HG02610 (cell line): Measurements from ENCODE around the gene CNKSR1.
A peak's percentile ranks its signal among the peaks of the same experiment; 100 is the strongest.

Source experiments
- ATAC-seq: cut with Tn5 transposase; IDR thresholded peaks from one replicate; pipeline ENCODE4 v1.9.1; 2021; ENCODE audit warnings: mild to moderate bottlenecking, moderate library complexity; ENCODE audit not compliant: unreplicated experiment

CNKSR1 gene

DNA sequence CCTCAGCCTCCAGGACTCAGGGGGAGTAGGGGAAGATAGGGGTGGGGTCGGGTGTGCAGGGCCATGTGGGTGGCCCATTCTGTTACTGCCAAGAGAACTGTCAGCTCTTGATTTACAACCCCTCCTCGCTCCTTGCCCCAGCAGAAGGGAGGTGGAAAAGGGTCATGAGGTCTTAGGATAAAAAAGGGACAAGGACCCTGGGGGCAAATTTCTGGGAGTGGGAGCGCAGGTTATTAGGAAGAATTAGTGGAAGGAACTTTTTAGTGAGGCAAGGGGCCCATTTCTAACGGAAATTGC lies 17.6 kb upstream of the CNKSR1 start:
- ATAC-seq, result no peak

DNA sequence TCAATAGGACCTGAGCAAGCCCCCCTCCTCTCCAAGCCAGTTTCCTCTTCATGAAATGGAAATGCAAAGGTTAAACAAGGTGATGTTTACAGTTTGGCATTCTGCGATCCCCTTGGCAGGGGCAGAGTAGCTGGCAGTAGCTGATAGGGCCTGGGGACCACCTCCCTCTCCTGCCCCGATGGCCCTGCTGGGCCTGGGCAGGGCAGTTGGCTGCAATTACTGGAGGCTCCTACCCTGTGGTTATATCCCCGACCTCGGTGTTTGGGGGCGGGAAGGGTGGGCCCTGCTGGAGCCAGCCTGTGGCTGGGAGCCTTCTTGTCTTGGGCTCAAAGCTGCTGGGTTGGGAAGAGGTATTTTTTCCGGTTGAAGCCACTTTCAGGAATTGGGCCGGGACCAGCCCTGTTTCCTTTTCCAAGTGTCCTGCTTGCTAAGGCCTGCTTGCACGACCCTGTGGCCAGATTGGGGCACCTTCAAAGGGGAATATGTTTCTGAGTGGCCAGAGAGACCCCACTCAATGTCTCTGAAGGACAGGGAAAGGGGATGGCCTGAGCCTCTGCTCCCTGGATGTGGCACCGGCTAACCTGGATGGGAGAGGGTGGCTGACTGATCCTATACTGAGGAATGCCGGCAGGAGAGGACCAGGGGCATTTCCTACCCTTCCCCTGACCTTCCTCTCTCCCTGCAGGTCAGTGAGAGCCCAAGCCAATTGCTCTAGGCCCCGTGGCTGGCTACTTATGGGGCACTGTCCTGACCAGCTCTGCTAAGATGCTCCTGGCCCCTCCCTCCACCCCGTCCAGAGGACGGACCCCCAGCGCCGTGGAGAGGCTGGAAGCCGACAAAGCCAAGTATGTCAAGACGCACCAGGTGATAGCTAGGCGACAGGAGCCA lies 16.5 kb upstream of the CNKSR1 start:
- no peak for ATAC-seq

DNA sequence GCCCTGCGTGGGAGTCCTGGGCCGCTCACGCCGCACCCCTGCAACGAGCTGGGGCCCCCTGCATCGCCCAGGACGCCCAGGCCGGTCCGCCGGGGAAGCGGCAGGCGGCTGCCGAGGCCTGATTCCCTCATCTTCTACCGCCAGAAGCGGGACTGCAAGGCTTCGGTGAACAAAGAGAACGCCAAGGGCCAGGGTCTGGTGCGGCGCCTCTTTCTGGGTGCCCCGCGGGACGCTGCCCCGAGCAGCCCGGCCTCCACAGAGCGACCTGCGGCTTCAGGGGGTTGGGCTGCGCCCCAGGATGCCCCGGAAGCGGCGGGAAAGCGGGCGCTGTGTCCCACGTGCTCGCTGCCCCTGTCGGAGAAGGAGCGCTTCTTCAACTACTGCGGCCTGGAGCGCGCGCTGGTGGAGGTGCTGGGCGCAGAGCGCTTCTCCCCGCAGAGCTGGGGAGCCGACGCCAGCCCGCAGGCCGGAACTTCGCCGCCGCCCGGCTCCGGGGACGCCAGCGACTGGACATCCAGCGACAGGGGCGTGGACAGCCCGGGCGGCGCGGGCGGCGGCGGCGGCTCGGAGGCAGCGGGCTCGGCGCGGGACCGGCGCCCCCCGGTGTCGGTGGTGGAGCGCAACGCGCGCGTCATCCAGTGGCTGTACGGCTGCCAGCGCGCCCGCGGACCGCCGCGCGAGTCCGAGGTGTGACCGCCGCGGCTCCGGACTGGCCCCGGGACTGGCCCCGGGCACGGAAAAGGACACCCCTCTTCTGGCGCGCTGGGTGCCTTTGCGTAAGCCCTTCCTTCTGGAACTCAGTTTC lies 15.7 kb upstream of the CNKSR1 start:
- no peak for ATAC-seq

DNA sequence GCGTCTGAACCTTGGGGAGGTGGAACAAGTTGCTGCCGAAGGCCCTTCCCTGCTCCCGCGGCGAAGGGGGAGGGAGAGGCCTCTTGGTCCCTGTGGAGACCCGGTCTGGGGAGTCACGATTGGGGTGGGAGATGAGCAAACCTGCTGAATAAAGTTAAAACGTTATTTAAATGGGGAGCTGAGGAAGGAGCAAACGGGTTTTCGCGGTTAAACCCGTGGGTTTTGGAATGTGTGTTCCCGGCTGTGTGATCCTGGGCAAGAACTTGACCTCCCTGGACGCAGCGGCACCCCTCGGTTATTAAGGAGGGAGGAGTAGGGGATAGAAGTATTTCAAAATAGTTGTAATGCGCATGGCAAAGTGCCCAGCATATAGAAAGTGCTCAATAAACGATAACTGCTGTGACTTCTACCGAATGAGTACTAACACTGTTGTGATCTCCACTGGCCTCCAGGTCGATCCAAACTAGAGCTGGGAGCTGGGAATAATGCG lies 15.0 kb upstream of the CNKSR1 start:
- ATAC-seq, result no peak

DNA sequence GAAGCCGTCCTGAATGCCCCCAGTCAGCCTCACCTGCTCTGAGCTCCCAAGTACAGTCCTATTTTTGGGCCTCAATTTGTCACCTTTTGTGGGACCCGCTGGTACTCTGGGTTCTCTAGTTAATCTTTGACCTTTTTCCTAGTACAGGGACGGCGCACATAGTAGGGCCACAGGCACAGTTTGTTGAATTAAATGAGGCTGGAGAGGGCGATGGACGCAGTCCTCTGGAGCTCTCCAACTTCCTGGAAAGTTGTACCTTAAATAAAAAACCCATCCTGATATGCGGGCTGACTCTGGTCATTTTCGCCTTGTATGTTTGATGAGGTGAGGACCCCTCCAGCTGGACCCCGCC lies 13.6 kb upstream of the CNKSR1 start:
- ATAC-seq, result no peak

DNA sequence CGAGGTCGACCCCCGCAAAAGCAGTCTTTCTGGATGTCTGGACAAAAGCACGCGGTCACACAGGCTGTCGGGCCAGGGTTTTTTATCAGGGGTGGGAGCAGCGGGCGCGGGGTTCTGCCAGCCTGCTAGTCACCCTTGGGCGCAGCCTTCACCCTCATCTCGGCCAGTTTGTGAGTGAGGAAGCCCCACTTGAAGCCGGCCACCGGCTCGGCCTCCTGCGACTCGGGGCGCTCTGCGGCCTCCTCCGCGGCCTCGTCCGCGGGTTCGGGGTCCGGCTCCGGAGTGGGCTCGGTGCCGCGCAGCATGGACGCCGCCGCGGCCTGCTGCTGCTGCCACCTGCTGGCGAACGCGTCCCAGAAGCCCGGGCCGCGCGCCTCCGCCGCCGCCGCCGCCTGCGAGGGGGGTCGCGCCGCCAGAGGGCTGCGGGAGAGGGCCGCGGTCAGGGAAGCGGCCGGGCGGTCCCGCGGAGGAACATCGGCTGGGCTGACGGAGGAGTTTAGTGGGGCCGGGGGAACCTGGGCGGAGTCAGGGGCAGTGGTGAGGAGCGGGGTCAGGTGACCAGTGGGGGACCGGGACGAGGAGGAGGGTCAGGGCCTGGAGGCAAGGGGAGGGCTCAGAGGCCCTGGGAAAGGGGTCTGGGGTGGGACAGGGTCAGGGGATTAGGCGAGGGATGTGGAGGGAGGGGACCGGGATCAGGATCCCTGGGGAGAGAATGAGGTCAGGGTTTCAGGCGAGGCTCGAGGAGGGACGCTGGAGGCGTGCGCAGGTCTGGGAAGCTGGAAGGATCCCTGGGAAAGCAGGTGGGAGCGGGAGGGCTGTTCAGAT lies 13.0 kb upstream of the CNKSR1 start:
- ATAC-seq, result no peak

DNA sequence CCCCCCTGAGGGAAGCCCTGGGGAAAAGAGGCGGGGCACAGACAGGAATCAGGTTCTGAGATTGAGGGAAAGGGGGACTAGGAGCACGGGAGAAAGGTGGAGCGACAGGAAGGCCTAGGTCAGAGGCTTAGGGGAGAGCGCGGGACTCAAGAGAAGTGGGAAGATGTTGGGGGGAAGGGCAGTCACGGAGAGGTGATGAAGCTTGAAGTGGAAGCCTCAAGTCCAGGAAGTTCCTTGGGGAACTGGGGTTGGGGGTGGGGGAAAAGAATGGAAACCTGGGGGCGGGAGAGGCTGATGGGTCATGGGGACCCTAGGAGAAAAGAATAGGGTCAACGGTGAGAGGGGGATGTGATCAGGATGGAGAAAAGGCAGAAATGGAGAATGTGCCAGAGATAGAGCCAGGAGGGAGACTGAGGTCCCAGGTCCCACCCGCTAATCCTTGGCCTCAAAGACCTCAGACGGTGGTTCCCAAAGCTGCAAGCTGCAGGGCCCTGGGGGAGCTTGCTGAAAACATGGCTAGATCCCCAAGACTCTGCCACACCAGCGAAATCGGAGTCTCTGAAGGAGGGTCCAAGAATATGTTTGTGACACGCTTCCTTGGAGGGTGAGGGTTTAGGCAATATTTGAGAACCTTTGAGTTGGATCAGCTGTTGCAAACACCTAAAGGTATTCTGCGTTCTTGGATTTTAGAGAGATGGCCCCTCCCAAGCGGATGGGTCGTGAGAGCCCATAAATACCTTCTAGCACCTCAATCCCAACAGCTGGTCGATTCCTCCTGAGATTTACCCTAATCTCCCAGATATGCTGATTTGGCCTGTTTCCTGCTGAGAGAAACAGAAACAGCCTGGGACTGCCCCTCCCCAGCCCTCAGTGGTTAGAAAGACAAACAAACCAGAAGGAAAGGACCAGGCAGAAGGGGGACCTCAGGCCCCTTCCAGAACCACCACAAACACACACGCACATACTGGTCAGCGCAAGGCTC lies 12.1 kb upstream of the CNKSR1 start:
- ATAC-seq, result no peak

DNA sequence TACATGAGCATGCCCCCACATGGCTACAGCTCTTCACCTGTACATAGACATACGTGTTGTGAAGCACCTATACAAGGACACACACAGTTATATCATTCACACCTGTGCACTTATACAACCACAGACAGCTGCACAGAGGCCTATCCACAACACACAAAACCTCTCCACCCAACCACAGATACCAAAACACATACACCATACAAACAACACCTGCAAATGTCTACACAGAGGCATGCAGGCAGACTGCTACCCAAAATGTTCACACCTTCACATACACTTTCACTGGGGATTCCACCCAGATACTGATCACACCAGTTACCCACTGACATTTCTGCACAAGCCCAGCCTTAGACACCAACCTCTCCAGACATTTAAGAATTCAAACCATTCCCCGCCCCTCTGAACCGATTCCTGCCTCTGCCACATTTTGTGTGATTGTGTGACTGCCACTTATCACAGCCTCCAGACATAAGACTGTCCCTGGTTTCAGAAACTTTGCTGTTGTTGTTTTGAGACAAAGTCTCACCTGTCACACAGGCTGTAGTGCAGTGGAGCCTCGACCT lies 10.5 kb upstream of the CNKSR1 start:
- no peak for ATAC-seq

DNA sequence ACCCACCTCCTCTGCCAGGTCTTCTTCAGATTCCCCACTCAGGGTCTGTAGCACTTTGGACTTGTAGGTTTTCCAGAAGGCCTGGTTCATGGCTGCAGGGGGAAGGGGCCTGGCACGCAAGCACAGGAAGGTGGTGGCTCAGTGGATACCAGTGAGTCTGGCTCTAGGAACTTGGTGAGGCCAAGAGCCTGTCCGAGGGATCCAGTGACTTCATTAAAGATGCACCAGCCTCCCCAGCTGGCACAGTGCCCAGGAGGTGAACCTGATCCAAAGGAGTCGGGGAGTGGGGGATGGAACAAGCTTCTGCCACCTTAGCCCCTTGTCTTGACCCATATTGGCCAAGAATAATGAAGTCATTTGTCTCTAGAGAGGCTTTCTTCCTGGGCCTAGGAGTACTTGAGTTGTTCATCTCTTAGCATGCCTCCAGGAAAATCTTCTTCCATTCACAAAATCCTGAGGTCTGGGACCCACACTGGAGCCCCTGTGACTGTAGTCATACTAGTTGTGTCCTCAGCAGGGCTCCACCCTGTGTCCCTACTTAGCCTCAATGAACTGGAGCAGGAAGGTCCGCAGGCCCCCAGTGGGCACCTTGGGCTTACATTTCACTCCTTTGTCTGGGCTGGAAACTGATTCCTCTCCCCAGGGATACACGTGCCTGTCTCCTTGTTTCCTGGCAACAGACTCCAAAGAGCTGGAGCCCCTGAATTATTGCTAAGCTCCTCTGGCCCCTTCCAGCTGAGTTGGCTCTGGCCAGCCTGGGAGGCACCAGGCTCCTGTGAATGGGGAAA lies 8.7 kb upstream of the CNKSR1 start, which contains the start of gene C1orf232:
C1orf232 (minus strand) TSS at position 554 of the 788 bp plus-strand sequence; CDS start at position 90, 464 bp downstream.
- no peak for ATAC-seq

DNA sequence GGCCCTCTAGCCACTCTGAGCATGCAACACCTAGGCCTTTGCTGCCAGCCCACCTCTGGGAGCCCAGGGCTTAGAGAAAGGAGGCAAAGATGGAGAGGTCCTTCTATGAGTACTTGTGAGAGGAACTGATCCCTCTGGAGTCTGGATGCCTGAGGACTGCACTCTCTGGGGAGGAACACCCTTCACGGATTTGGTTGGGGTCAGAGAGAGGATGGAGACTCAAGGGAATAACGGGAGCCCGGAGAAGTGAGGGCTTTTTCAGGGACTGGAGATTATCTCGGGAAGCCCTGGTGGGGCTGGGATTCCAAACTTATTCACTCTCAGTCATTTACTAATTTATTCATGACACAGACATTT lies 8.1 kb upstream of the CNKSR1 start:
- no peak for ATAC-seq

DNA sequence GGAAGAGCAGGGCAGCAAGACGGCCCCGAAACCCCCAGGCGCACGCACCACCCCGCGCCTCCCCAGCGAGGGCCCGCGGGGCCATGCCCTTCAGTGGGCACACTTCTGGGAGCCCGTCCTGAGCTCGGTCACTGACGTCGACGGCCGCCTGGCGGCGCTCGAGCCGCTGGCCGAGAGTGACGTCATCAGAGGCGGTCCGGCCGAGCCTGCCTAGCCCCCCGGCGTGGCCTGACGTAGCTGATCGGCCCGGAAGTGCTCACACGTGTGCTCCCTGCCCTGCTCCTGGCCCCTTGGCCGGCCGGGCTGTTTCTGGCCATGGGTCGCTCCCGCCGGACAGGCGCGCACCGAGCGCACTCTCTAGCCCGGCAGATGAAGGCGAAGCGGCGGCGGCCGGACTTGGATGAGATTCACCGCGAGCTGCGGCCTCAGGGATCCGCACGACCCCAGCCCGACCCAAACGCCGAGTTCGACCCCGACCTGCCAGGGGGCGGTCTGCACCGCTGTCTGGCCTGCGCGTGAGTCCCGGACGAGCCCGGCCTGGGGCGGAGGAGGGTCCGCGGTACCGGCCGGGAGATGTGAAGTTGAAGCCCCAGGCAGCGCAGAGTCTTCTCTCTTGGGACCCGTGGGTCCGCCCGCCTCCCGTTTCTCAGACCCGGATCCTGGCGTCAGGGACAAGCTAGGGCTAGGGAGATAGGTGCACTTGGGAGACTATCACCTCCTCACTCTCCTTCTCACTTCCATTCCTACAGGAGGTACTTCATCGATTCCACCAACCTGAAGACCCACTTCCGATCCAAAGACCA lies 7.4 kb upstream of the CNKSR1 start, which contains the start of gene ZNF593:
ZNF593 (plus strand) TSS at position 240 of the 803 bp plus-strand sequence; CDS start at position 316, 76 bp downstream.
- ATAC-seq, result peak; percentile 92

DNA sequence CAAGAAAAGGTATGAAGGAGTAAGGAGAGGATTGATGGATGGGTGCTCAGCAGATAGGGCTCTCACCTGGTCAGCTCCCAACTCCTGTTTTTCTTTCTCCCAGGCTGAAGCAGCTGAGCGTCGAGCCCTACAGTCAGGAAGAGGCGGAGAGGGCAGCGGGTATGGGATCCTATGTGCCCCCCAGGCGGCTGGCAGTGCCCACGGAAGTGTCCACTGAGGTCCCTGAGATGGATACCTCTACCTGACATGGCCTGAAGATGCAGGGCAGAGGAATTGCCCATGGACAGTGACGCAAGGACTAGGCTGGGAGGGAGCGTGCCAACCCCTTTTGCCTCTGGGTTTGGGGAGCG lies 6.8 kb upstream of the CNKSR1 start:
- no peak for ATAC-seq

DNA sequence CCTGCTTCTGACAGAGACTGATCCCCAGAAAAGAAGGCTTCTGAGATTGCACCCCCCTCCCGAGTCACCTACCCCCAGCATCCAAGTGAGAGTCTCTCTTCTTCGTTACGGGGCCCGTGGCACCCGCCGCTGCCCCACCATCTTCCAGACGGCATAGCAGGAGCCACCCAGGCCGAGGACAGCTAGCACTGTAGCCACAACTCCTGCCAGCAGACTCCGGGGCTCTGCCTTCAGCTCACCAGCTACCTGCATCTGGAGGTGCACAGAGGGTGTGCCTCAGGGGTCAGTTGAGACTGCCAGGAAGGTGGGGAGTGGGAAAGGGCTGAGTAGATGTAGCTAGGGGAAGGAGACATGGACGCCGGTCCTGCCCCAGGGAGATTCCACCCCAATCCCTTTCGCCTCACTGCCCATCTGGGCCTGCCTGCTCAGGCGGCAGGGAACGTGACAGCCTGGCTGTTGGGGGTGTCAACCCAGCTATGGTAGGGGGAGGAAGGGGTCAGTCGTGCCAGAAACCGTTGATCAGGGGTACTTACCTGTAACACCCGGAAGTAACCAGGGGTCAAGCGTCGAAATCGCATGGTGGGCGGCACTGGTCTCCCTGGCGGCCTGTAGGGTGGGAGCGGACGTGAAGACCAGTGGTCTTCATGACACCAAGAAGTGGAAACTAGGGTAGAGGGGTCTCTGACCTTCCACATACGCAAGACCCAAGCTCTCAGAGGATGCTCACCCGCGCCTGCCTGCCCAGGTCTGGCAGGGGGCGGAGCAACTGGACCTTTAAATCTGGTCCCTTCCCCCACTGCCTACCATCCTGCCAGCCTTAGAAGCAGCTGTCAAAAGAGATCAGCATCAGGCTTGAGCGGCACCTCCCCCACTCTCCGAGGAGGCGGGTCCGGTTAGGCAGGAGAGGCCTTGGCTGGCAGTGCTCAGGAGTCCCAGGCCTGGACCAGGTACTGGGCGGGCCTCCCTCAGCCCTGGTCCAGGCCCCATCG lies 5.9 kb upstream of the CNKSR1 start, which contains the start of gene ZNF593OS:
ZNF593OS (minus strand) TSS at position 749 of the 989 bp plus-strand sequence; CDS start at position 578, 171 bp downstream.
- no peak for ATAC-seq

DNA sequence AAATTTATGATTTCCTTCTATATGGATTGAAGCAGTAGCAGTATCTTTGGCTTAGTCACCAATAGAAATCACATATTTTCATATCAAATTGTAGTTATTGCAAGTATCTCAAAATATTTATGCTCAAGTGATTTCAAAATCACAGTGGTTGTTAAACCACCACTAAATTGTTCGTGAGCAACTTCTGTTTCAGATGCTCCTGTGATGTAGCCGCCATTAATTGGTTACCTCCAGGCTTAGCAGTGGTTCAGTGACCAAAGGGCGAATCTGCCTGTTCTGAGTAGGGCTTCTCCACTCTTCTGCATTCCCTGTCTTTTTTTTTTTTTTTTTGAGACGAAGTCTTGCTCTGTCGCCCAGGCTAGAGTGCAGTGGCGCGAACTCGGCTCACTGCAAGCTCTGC lies 1.9 kb upstream of the CNKSR1 start:
- ATAC-seq, result no peak

DNA sequence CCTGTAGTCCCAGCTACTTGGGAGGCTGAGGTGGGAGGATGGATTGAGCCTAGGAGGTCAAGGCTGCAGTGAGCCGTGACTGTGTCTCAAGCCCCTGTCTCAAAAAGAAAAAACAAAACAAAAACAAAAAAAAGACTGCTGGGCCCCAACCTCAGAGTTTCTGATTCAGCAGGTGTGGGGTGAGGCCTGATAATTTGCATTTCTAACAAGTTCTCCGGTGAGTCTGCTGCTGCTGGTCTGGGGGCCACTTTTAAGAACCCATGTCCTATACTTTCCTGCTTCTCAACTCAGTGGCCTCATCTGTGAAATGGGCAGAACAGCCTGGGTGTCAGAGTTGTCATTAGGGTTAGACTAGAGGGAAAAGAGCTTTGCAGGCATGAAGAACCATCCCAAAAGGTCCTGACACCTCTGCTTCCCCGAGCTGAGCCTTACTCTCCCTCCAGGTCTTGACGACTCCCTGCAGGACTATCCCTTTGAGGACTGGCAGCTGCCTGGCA lies 2.8 kb downstream of the CNKSR1 start:
- no peak for ATAC-seq

DNA sequence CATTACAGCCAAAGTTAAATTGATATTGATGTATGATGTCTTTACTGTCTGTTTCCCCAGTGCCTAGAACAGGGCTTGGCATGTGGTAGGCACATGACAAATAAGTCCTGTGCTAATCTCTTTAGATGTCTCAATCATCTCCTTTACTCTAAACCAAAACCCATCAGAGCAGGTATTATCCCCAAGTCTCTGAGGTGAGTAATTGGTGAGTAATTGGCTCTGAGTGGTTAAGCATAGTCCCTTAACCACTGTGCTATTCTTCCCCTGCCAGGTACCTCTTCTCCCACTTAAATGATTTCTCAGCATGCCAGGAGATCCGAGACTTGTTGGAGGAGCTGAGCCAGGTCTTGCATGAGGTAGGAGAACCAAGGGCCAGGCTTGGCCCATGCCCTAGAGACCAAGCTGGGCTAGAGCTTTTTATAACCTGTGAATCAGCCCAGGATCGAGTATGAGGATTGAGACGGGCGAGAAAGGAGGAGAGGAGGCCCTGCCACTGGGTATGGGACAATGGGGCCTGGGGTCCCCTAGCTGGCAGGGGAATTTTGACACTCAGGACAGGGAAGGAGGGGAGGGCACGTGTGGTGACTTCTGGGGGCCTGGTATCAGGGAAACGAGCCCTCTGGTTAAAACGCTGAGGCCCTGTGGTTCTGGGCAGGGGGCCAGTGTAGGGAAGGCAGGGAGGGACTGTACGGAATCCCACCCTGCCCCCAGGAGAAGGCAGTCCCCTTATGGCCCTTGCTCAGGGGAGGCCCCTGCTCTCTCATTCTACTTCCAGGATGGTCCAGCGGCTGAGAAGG lies 4.5 kb downstream of the CNKSR1 start:
- no peak for ATAC-seq
